ENCODE data around the gene ERFL.

ERFL gene

GRCh38 chr19:41859618-41860418, 68.4 kb downstream of the ERFL start, which contains the start of gene RPS19:
TSS of gene RPS19 (plus strand) at chr19:41860255. CDS start at chr19:41860775, 520 bp downstream.
- DNase-seq (ENCODE audit: low spot score), result peak; percentile 95

- no peak for DNase-seq (ENCODE audit: low spot score)
These were observed 69.0 kb downstream of the ERFL start for GRCh38 chr19:41859213-41859617.
